Ascending aorta (tissue), 2 donors: ENCODE results near the gene HPS3. TPM values are rescaled to one million over a fixed set of nuclear protein-coding genes. Genes with fewer than 3 reads are reported as not detected.

Experiments used
- DNase-seq, 2 donors: peaks; one replicate each; pipeline ENCODE4 v3.0.0-alpha.2; 2019; ENCODE audit warnings: low spot score in 2 of 2
- H3K27ac ChIP-seq, 2 donors: fragments of 200-600 bp; sonication (generic); one replicate each; pipeline ENCODE4 v1.5.1; 2016 to 2017; ENCODE audit warnings: mild to moderate bottlenecking in 1 of 2
- H3K27me3 ChIP-seq: fragments of 200-600 bp; sonication (generic); one replicate; pipeline ENCODE4 v1.5.1; 2017
- H3K36me3 ChIP-seq, 2 donors: fragments of 200-600 bp; sonication (generic); one replicate each; pipeline ENCODE4 v1.5.1; 2016
- H3K4me1 ChIP-seq, 2 donors: fragments of 200-600 bp; sonication (generic); one replicate each; pipeline ENCODE4 v1.5.1; 2016 to 2017; ENCODE audit warnings: mild to moderate bottlenecking in 1 of 2
- H3K4me3 ChIP-seq, 2 donors: fragments of 200-600 bp; sonication (generic); one replicate each; pipeline ENCODE4 v1.5.1; 2016 to 2017; ENCODE audit warnings: mild to moderate bottlenecking in 1 of 2
- H3K9me3 ChIP-seq, 2 donors: fragments of 200-600 bp; sonication (generic); one replicate each; pipeline ENCODE4 v1.5.1; 2016
- CTCF ChIP-seq, 3 experiments: fragments of 200-600 bp in 2 of 3; fragments of 450-650 bp in 1 of 3; sonication (generic) in 2 of 3; IDR thresholded peaks; one replicate each; pipeline ENCODE4 v1.5.1; 2016 to 2019; ENCODE audit warnings: antibody characterized with exemption in 3 of 3, mild to moderate bottlenecking in 1 of 3, moderate library complexity in 1 of 3
- intact Hi-C: fragments of 100-400 bp; cut with DNase I; formaldehyde crosslinking; loops from one replicate; pipeline ENCODE4 v1.15.1; 2023
- total RNA-seq: library from RNA; depleted of rRNA; stranded (reverse); fragments of >200 nt; gene quantifications from one replicate; pipeline ENCODE4 v1.1.0, GENCODE V29; 2016

HPS3 gene
- total RNA-seq, 1 donor from 2014 or later, result 18.9 TPM

- no peak overlapping the region for H3K27ac ChIP-seq
- H3K4me1 ChIP-seq, result peaks cover 0 to 3% of the 10 kb centered on the region in 2 donors
- peak; percentile 51 to 71 (median 66) for TF ChIP-seq CTCF (IDR thresholded peaks at IDR 0.05)
- intact Hi-C loops, result loop anchor here (1.0 to 10.0 kb wide), 3 partner anchors 153 to 254 kb away; partner anchors contain the start of gene TM4SF1
- no peak overlapping the region for H3K4me3 ChIP-seq
- no peaks in the 10 kb centered on the region for H3K36me3 ChIP-seq
- no peaks in the 10 kb centered on the region for H3K27me3 ChIP-seq
- H3K9me3 ChIP-seq, result no peaks in the 10 kb centered on the region
- DNase-seq, result no peak
These were observed 9.1 kb upstream of the HPS3 start for GRCh38 chr3:149120051-149120972.

- no peaks in the 10 kb centered on the region for H3K4me1 ChIP-seq
- H3K27ac ChIP-seq, result no peak overlapping the region
These were observed 6.5 kb upstream of the HPS3 start for GRCh38 chr3:149122721-149123578.

GRCh38 chr3:149128821-149129220 lies 617 bp upstream of the HPS3 start:
- no peaks in the 10 kb centered on the region for H3K27me3 ChIP-seq
- H3K4me1 ChIP-seq, result peaks cover 0 to 12% of the 10 kb centered on the region in 2 donors
- intact Hi-C loops, result loop anchor here (1.0 to 10.0 kb wide), 4 partner anchors 43 to 343 kb away; partner anchors contain the start of genes HLTF, TM4SF1 and TM4SF4
- H3K36me3 ChIP-seq, result no peaks in the 10 kb centered on the region
- no peaks in the 10 kb centered on the region for H3K9me3 ChIP-seq
- H3K4me3 ChIP-seq, result peak overlapping the region; percentile 73 to 94
- peak overlapping the region; percentile 87 to 89 for H3K27ac ChIP-seq
- no peak for DNase-seq
- no peak for TF ChIP-seq CTCF (IDR thresholded peaks at IDR 0.05)

More at GRCh38 chr3:149122721-149123578, 6.5 kb upstream of the HPS3 start:
- Histone ChIP-seq H3K4me3 (no peak overlapping the region), H3K36me3 (no peaks in the 10 kb centered on the region), H3K9me3 (no peaks in the 10 kb centered on the region), H3K27me3 (no peaks in the 10 kb centered on the region)
- intact Hi-C loops, result loop anchor here (10.0 kb wide), 1 partner anchor 252 kb away; the partner anchor contains the start of gene TM4SF1
- DNase-seq, result no peak
- TF ChIP-seq CTCF (IDR thresholded peaks at IDR 0.05), result no peak

- H3K27ac ChIP-seq, result peak overlapping the region; percentile 48 to 89
- H3K27me3 ChIP-seq, result no peaks in the 10 kb centered on the region
- intact Hi-C loops, result no loop called here
- peak overlapping the region in 1 of 2 donors; percentile 94 for H3K4me3 ChIP-seq
- peaks cover 0 to 12% of the 10 kb centered on the region in 2 donors for H3K4me1 ChIP-seq
- H3K36me3 ChIP-seq, result no peaks in the 10 kb centered on the region
- no peak for DNase-seq
- H3K9me3 ChIP-seq, result no peaks in the 10 kb centered on the region
- TF ChIP-seq CTCF (IDR thresholded peaks at IDR 0.05), result no peak
These were observed 2.2 kb downstream of the HPS3 start for GRCh38 chr3:149131589-149131988.

GRCh38 chr3:149134575-149134974 lies 5.1 kb downstream of the HPS3 start:
- intact Hi-C loops, result no loop called here
- no peak for TF ChIP-seq CTCF (IDR thresholded peaks at IDR 0.05)
- H3K27ac ChIP-seq, result no peak overlapping the region

More at GRCh38 chr3:149134575-149134974, 5.1 kb downstream of the HPS3 start:
- no peak for DNase-seq
- Histone ChIP-seq H3K4me1 (peaks cover 0 to 12% of the 10 kb centered on the region in 2 donors), H3K9me3 (no peaks in the 10 kb centered on the region), H3K36me3 (no peaks in the 10 kb centered on the region), H3K4me3 (no peak overlapping the region), H3K27me3 (no peaks in the 10 kb centered on the region)
